GM12892 (cell line): ENCODE data around the gene FSD1.

Experiments
- POLR2A ChIP-seq: IDR thresholded peaks from 2 replicates; pipeline ENCODE4 v1.6.1; 2011; ENCODE audit warnings: low read depth, low read length, control low read depth
- POLR2AphosphoS5 ChIP-seq: IDR thresholded peaks from 2 replicates; pipeline ENCODE4 v1.6.1; 2011; ENCODE audit warnings: low read depth, low read length, control low read depth

DNA sequence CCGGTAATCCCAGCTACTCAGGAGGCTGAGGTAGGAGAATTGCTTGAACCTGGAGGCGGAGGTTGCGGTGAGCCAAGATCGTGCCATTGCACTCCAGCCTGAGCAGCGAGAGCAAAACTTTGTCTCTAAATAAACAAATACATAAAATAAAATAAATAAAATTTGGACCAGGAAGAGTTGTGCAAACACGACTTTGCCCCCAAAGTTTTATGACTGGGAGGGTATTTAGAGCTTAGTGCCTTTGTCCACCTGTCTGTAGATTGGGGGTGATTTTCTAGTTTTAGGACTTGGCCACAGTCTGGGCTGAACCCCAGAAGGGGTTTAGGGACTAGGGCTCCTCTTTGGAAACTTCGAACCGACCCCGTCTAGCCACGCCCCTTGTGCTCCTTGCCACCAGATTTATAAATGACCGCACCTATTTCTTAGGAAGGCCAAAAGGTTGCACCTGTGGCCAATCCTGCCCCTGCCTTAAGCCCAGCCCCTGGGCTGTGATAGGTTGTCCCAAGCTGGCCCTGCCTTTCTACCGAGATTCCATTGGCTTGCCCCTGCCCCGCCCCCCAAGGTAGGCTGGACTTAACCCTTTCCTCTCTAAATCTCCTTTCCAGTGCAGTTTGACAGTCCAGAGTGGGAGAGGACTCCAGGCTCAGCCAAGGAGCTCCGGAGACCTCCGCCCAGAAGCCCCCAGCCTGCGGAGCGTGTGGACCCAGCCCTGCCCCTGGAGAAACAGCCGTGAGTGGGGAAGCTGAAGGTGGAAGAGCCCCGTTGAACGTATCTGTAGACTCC lies 20.0 kb upstream of the FSD1 start:
- TF ChIP-seq POLR2A, result no peak
- TF ChIP-seq POLR2AphosphoS5, result no peak
